Subcutaneous adipose tissue (tissue), 4 donors: ENCODE measurements around the gene ALDH3B2. TPM values are rescaled to one million over a fixed set of nuclear protein-coding genes. Genes with fewer than 3 reads are reported as not detected.

ENCODE experiments used
- total RNA-seq, 4 donors: library from RNA; depleted of rRNA; stranded (reverse); fragments of >200 nt; gene quantifications; one replicate each; pipeline ENCODE4 v1.1.0, GENCODE V29; 2016
- TF ChIP-seq, protein P1 (sequence below): fragments of 450-650 bp; IDR thresholded peaks from one replicate; pipeline ENCODE4 v1.5.1; 2016; ENCODE audit warnings: low read depth, mild to moderate bottlenecking, control low read depth, antibody characterized with exemption, moderate library complexity

Gene ALDH3B2
- total RNA-seq, 4 donors from 2014 or later, result not detected

DNA sequence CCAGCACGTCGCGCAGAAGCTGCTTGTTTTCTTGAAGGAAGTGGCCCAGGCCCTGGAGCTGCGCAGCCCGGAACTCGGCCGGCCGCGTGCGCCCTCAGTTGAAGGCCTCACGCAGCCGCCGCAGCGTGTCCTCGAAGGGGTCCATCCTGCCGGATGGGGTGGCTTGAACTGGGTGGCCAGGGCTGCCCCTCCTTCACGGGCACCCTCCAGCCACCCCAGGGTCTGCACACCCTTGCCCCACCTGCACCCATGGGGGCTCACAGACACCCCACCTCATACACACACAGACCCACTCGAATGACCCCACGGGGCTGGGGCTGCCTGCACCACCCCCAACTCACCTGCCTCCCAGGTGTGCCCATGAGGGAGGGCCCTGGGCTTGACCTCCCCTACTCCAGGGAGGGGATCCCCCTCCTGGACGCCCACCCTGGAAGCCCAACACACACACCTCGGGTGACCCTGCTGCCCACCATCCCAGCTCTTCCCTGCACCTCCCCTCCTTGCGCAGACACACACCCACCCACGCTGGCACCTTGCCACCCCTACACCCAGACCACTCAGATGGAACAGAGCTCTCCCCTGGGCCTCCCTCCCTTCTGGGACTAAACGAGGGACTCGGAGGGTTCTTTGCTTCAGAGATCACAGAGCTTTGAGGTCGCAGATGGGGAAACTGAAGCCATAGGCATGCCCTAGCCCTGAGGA, 6.8 kb downstream of the ALDH3B2 start:
- TF ChIP-seq, protein P1, sequence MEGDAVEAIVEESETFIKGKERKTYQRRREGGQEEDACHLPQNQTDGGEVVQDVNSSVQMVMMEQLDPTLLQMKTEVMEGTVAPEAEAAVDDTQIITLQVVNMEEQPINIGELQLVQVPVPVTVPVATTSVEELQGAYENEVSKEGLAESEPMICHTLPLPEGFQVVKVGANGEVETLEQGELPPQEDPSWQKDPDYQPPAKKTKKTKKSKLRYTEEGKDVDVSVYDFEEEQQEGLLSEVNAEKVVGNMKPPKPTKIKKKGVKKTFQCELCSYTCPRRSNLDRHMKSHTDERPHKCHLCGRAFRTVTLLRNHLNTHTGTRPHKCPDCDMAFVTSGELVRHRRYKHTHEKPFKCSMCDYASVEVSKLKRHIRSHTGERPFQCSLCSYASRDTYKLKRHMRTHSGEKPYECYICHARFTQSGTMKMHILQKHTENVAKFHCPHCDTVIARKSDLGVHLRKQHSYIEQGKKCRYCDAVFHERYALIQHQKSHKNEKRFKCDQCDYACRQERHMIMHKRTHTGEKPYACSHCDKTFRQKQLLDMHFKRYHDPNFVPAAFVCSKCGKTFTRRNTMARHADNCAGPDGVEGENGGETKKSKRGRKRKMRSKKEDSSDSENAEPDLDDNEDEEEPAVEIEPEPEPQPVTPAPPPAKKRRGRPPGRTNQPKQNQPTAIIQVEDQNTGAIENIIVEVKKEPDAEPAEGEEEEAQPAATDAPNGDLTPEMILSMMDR, result no peak

DNA sequence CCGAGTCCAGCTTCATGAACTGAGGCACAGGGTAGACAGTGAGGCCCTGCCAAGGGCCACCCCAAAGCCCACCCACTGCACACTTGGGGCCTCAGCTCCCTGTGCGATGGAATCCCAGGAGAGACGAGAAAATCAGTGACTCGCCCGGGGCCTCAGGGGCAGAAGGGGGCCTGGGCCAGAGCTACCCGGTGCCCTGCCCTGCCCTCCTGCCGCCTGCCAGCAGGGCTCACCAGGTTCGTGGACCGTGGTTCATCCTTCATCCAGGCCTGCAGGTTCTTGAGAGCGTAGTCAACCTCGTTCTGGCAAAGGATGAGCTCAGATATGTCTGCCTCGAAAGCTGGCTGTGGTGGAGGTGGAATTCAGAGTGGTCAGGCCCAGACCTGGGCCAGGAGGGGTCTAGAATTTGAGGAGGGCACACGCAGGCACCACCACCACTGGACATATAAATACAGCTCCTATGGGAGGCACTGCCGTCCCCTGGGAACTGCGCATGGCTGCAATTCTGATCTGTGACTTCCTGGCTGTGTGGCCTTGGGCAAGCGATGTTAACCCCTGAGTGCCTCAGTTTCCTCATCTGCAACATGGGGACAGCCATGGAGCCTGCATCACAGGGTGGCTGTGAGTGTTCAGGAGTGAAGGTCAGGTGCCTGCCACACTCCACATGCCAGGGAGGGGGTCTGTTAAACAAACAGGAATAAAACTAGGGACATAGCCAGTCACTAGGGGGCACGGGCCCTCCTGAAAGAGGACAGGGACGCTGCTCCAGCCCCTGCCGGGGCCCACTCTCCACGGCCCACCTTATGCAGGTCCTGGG, 7.5 kb downstream of the ALDH3B2 start:
- TF ChIP-seq, protein P1, result no peak

DNA sequence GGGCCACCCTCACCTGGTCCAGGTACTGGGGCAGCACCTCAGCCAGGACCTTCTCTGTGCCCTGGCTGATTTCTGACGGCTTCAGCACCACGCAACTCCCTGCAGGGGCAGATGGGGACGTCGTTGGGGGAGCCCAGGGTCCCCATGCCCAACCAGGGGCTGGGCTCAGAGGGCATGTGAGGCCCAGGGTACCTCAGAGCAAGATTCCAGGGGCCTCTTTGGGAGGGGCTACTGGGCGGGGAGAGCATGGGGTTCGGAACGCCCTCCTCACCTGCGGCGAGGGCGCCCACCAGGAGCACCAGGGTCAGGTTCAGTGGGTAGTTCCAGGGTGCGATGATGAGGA, 8.1 kb downstream of the ALDH3B2 start:
- TF ChIP-seq, protein P1, result no peak

DNA sequence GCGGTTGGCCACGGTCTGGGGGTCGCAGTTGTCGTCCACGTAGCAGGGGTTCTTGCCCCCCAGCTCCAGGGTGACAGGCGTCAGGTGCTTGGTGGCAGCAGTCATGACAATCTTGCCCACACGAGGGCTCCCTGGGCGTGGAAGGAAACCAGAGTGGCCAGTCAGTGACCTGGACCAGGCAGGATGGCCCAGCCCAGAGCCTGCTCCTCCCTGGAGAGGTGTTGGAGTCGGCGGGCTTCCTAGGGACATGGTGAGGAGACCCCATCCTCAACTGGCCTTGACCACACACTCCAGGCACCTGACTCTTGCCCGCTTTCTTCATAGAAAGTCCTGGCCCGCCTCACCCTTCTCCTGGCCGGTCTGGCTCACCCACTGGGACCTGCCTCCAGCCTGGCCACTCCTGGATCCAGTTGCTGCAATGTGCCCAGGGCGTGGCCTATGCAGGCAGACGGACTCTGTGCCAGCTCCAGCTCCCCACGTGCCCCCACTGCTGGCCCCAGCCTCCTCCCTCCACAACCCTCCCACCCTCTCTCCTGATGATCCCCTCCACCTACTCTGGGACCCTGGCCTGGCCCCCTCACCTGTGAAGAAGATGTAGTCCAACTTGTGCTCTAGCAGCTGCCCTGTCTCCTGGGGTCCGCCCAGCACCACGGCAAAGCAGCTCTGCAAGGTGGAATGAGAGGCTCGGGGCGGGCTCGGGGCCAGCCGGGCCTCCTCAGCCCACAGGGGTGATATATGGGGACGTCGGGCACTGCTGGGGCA, 8.7 kb downstream of the ALDH3B2 start:
- TF ChIP-seq, protein P1, result no peak

DNA sequence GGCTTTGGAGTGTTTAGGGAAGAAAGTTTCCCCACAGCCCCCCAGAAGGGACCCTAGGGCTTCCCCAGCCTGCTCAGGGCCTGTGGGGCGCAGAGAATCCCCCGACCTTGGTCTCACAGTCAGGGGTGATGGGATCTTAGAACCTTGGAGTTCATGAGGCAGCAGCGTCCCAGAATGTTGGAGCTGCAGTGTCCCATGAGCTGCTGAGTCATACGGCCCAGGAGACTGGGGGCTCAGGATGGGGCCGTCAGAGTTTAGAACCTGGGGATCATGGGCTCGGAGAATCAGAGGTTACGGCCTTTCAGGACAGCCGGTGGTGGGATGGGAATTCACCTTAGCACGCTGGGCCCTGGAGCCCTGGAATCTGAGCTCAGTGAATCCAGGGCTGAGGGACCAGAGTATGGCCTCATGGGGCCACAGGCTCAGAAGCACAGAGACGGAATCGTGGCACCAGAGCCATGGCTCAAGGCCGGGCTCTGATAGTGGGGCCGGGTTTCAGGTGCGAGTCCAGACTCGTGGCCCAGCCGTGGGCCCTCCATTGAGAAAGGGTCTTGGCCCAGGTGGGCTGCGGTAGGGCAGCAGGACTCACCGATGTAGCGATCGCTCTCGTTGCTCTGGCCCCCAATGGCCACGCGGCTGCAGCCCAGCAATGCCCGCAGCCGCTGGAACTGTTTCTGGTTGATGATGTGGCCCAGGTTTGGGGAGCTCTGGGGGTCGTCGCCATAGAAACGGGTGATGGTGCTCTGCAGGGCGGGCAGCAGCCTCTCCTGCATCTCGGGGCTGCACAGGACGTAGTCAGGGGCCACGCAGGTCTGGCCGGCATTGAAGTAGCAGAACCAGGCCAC, 9.5 kb downstream of the ALDH3B2 start:
- TF ChIP-seq, protein P1, result no peak

DNA sequence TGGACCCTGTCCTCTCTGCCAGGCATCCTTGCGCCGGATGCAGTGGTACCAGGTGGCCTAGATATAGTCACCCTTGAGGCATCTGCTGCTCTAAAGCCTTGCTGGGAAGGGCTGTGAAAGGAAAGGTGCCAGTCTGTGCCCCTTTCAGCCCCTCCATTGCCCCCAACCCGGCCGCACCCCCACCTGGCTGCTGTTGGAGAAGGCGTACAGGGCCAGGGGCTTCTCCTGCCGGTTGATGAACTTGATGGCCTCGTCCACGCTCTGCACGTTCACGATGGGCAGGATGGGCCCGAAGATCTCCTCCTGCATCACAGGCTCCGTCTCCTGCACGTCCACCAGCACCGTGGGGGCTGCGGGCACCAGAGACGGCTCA, 10.2 kb downstream of the ALDH3B2 start:
- TF ChIP-seq, protein P1, result no peak
